Neural progenitor cell (in vitro differentiated cells): ENCODE data around the gene P2RX6. TPM values are rescaled to one million over a fixed set of nuclear protein-coding genes. Genes with fewer than 3 reads are reported as not detected.

Source experiments
- DNase-seq: peaks from one replicate; pipeline ENCODE4 v3.0.0-alpha.2; 2016; ENCODE audit warnings: low spot score
- H2AFZ ChIP-seq: fragments of 200-600 bp; sonication (generic); replicated peaks from 2 replicates; pipeline ENCODE4 v1.6.1; 2016; ENCODE audit warnings: antibody characterized with exemption
- H3F3A ChIP-seq: fragments of 200-600 bp; sonication (generic); 2 replicates; pipeline ENCODE4 v1.6.1; 2016; ENCODE audit warnings: antibody characterized with exemption, low read depth
- H3K27ac ChIP-seq: fragments of 200-600 bp; sonication (generic); 2 replicates; pipeline ENCODE4 v1.5.1; 2016; ENCODE audit warnings: mild to moderate bottlenecking
- H3K27me3 ChIP-seq: fragments of 200-600 bp; sonication (generic); 2 replicates; pipeline ENCODE4 v1.6.1; 2016; ENCODE audit warnings: mild to moderate bottlenecking, moderate library complexity
- H3K36me3 ChIP-seq: fragments of 200-600 bp; sonication (generic); 2 replicates; pipeline ENCODE4 v1.5.1; 2016
- H3K4me1 ChIP-seq: fragments of 200-600 bp; sonication (generic); 2 replicates; pipeline ENCODE4 v1.6.1; 2016; ENCODE audit warnings: mixed run types
- H3K4me2 ChIP-seq: fragments of 200-600 bp; sonication (generic); 2 replicates; pipeline ENCODE4 v1.6.1; 2016
- H3K4me3 ChIP-seq: fragments of 200-600 bp; sonication (generic); 2 replicates; pipeline ENCODE4 v1.5.1; 2016
- H3K79me2 ChIP-seq: fragments of 200-600 bp; sonication (generic); 2 replicates; pipeline ENCODE4 v1.6.1; 2016; ENCODE audit warnings: low read depth
- H3K9ac ChIP-seq: fragments of 200-600 bp; sonication (generic); 2 replicates; pipeline ENCODE4 v1.6.1; 2016
- H3K9me3 ChIP-seq: fragments of 200-600 bp; sonication (generic); 2 replicates; pipeline ENCODE4 v1.5.1; 2016; ENCODE audit warnings: low read depth
- H4K20me1 ChIP-seq: fragments of 200-600 bp; sonication (generic); 2 replicates; pipeline ENCODE4 v1.6.1; 2016; ENCODE audit warnings: low read depth
- H3K27ac Mint-ChIP-seq: 3 replicates; pipeline ENCODE4 v1.8.0; 2021; ENCODE audit warnings: mixed read lengths
- H3K27me3 Mint-ChIP-seq: 2 replicates; pipeline ENCODE4 v1.8.0; 2022; ENCODE audit warnings: low read depth, mild to moderate bottlenecking, inconsistent platforms, moderate library complexity, mixed read lengths; ENCODE audit not compliant: insufficient read depth
- H3K36me3 Mint-ChIP-seq: 3 replicates; pipeline ENCODE4 v1.8.0; 2021; ENCODE audit warnings: mixed read lengths
- H3K4me1 Mint-ChIP-seq: 3 replicates; pipeline ENCODE4 v1.8.0; 2021; ENCODE audit warnings: mixed read lengths
- H3K4me3 Mint-ChIP-seq: 3 replicates; pipeline ENCODE4 v1.8.0; 2021; ENCODE audit warnings: mild to moderate bottlenecking, moderate library complexity, mixed read lengths
- H3K9me3 Mint-ChIP-seq: 3 replicates; pipeline ENCODE4 v1.8.0; 2020; ENCODE audit warnings: mixed read lengths
- CTCF ChIP-seq: fragments of 200-600 bp; sonication (generic); IDR thresholded peaks from 2 replicates; pipeline ENCODE4 v1.5.1; 2017; ENCODE audit warnings: antibody characterized with exemption, mild to moderate bottlenecking
- EZH2 ChIP-seq: fragments of 200-600 bp; sonication (generic); IDR thresholded peaks from 2 replicates; pipeline ENCODE4 v1.6.1; 2017; ENCODE audit warnings: antibody characterized with exemption, mild to moderate bottlenecking, moderate library complexity
- EZH2phosphoT487 ChIP-seq: fragments of 200-600 bp; sonication (generic); IDR thresholded peaks from 2 replicates; pipeline ENCODE4 v1.6.1; 2017; ENCODE audit warnings: antibody characterized with exemption
- total RNA-seq: library from RNA; depleted of rRNA; stranded (reverse); fragments of >200 nt; gene quantifications from 2 replicates; pipeline ENCODE4 v1.2.3, GENCODE V29; 2015; ENCODE audit warnings: low replicate concordance

Gene P2RX6
- total RNA-seq, 1 donor from 2014 or later: 0.36 TPM

- no peak for DNase-seq
- H3K27me3 Mint-ChIP-seq: peaks cover 7% of the 10 kb centered on the region
- no peak overlapping the region for H3K4me2 ChIP-seq
- TF ChIP-seq EZH2phosphoT487 (no peak), EZH2 (no peak), CTCF (no peak)
- peaks cover 19% of the 10 kb centered on the region for H3K79me2 ChIP-seq
- peaks cover 1% of the 10 kb centered on the region for H3K36me3 Mint-ChIP-seq
- no peaks in the 10 kb centered on the region for H3K27me3 ChIP-seq
- H3F3A ChIP-seq: peaks cover 25% of the 10 kb centered on the region
- no peak overlapping the region for H3K27ac ChIP-seq
- no peak overlapping the region for H3K4me3 Mint-ChIP-seq
- H3K4me1 Mint-ChIP-seq: peaks cover 15% of the 10 kb centered on the region
- H4K20me1 ChIP-seq: no peaks in the 10 kb centered on the region
- no peaks in the 10 kb centered on the region for H3K9me3 ChIP-seq
- H3K9ac ChIP-seq: no peak overlapping the region
- H2AFZ ChIP-seq: no peak overlapping the region
- no peak overlapping the region for H3K27ac Mint-ChIP-seq
- no peaks in the 10 kb centered on the region for H3K36me3 ChIP-seq
- no peak overlapping the region for H3K4me3 ChIP-seq
- no peaks in the 10 kb centered on the region for H3K9me3 Mint-ChIP-seq
- peaks cover 9% of the 10 kb centered on the region for H3K4me1 ChIP-seq
These were observed 17.3 kb upstream of the P2RX6 start for GRCh38 chr22:20997536-20998257.

- no peak for TF ChIP-seq EZH2
- no peak for TF ChIP-seq EZH2phosphoT487
- no peak for TF ChIP-seq CTCF
- H3K9me3 Mint-ChIP-seq: no peaks in the 10 kb centered on the region
- H3K36me3 ChIP-seq: no peaks in the 10 kb centered on the region
- H3K9me3 ChIP-seq: no peaks in the 10 kb centered on the region
- peak overlapping the region; percentile 43 for H3K4me3 Mint-ChIP-seq
- H3K9ac ChIP-seq: no peak overlapping the region
- H3K4me1 Mint-ChIP-seq: peaks cover 25% of the 10 kb centered on the region
- H3K4me2 ChIP-seq: no peak overlapping the region
- H3F3A ChIP-seq: peaks cover 31% of the 10 kb centered on the region
- H3K4me3 ChIP-seq: no peak overlapping the region
- H2AFZ ChIP-seq: no peak overlapping the region
- H3K27ac ChIP-seq: no peak overlapping the region
- peaks cover 9% of the 10 kb centered on the region for H3K4me1 ChIP-seq
- H3K27me3 ChIP-seq: no peaks in the 10 kb centered on the region
- DNase-seq: no peak
- no peak overlapping the region for H3K27ac Mint-ChIP-seq
- no peaks in the 10 kb centered on the region for H4K20me1 ChIP-seq
- H3K79me2 ChIP-seq: peaks cover 24% of the 10 kb centered on the region
- peaks cover 8% of the 10 kb centered on the region for H3K27me3 Mint-ChIP-seq
- peaks cover 1% of the 10 kb centered on the region for H3K36me3 Mint-ChIP-seq
These were observed 16.3 kb upstream of the P2RX6 start for GRCh38 chr22:20998411-20999336.

- no peaks in the 10 kb centered on the region for H3K9me3 Mint-ChIP-seq
- no peaks in the 10 kb centered on the region for H3K9me3 ChIP-seq
- no peak overlapping the region for H3K4me3 ChIP-seq
- DNase-seq: no peak
- H3K27ac Mint-ChIP-seq: no peak overlapping the region
- no peaks in the 10 kb centered on the region for H3K36me3 ChIP-seq
- no peak overlapping the region for H3K4me2 ChIP-seq
- H3K4me1 Mint-ChIP-seq: peaks cover 25% of the 10 kb centered on the region
- no peak overlapping the region for H2AFZ ChIP-seq
- H3K27ac ChIP-seq: no peak overlapping the region
- peaks cover 8% of the 10 kb centered on the region for H3K27me3 Mint-ChIP-seq
- no peaks in the 10 kb centered on the region for H3K27me3 ChIP-seq
- H3K36me3 Mint-ChIP-seq: peaks cover 5% of the 10 kb centered on the region
- peaks cover 24% of the 10 kb centered on the region for H3K79me2 ChIP-seq
- H3K9ac ChIP-seq: no peak overlapping the region
- peak overlapping the region; percentile 96 for H3K4me3 Mint-ChIP-seq
- H4K20me1 ChIP-seq: no peaks in the 10 kb centered on the region
- H3F3A ChIP-seq: peaks cover 33% of the 10 kb centered on the region
- peaks cover 9% of the 10 kb centered on the region for H3K4me1 ChIP-seq
- no peak for TF ChIP-seq EZH2
These were observed 15.4 kb upstream of the P2RX6 start for GRCh38 chr22:20999350-21000206.
